Measurements from ENCODE around the gene CTIF.
"Not testable (repeated sequence)": the region's sequence is repeated elsewhere in the genome, so short reads cannot be mapped to it uniquely, and the experiment has no call there.

CTIF gene

DNA sequence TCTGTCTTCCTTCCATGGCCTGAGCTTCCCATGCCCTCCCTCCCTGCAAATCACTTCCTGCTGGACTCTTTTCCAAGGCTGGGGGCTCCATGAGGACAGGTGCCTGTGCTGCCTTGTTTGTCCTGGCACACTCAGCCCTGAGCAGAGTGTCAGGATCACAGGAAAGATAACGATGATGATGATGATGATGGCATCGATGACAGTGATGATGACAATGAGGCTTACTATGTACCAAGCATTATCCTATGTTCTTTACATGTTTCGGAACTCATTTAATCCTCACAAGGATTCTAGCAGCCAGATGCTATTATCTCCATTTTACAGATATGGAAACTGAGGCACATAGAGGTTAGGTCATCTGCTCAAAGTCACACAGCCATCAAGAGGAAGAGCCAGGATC is 170.0 kb downstream of the CTIF start:
- no peak for DNase-seq (ENCODE audit: low spot score)

DNA sequence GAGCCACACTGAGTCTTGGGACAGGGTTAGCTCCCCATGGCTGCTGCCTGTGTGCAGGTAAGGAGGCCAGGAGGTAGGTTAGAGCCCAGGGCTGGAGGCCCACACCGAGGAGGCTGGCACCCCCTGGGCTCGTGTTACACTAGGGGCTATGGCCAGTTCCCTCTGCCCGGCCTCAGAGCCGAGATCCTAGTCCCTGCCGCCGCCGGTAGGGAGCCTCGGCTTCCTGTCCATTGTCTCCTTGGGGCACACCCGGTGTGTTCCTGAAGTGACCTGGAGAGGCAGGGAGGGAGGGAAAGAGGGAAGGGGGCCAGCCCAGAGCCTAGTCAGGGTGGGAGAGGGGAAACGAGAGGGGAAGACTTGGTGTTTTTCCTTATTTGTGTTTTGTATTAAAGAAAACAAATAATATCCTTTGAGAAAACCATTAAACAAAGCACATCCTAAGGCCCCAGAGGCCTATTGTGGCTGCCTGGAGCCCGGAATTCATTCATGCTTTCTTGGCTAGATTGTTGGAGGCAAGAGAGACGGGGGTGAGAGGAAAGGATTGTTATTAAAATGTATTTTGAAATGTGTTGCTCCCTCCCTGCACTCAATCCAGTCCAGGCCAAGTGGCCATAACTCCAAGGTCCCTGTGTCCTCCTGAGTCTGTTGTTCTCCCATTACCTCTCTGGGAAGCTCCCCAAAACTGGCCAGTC is 170.7 kb downstream of the CTIF start:
- no peak for DNase-seq (ENCODE audit: low spot score)

DNA sequence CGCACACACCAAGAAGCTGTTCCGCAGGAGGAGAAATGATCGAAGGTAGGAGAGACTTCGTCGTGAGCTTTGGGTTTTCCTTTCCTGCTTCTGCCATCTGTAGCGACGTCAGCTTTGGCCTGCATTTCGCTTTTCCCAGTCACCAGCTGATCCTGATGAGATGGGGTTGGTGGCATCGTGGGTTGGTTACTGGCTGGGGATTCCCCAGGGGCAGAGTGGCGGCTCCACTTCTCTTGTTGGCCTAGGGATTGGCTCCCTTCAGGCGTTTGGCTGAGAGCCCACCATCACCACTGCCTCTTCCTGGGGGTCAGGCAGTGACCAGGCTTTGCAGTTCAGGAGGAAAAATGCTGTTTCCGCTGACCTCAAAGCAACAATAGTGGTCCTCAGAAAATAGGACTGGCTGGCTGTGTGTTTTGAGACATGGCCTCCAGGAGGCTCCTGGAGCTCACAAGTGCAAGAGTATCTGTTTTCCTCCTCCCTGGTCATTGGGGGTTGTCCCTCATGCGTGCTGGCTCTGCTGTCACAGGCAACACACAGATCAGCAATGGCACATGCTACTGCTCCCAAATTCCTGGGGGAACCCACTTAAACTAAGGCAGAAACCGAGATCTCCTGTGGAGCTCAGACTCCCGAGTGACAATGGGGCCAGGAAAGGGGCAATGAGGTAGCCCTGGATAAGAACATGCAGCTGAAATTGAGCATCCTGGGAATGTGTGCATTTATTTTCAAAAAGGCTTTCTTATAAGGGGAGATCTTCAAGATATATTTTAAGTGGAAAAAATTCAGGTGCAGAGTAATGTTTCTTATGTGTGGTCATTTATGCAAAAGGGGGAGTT is 173.0 kb downstream of the CTIF start:
- peak; percentile 49 for DNase-seq (ENCODE audit: low spot score)

DNA sequence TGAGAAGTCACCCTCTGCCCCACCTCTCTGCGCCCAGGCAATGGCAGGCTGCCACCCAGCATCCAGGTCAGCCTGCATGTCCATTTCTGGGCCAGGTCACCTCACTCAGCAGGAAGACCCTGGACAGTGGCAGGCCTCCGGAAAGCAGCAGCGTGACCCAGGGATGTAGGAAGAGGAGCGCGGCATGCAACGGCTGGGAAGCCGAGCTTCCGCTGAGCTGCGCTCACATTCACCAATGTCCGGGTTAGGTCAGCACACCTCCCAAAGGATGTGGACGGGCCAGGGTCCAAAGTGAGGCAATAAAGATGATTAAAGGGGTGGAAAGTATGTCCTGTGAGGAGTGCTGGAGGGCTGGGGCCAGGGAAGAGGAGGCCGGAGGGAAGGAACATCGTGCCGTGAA is 174.5 kb downstream of the CTIF start:
- no peak for DNase-seq (ENCODE audit: low spot score)

DNA sequence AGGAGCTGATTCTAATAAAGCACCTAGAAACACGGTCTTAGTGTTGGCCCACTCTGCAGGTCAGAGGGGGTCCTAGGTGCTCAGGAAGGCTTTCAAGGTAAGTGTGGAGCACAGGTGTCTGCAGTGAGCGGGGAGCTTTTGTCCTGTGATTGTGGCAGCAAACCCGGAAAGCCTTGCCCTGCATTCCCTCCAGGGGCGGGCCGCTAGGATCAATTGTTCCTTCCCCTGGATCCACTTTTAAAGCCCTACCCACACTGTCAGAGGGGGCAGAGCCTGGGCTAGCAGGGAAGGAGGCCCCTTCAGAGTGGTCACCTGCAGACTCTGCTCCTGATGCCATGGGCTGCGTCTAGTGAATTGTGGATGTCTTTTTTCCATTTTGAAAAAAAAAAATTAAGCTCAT is 176.0 kb downstream of the CTIF start:
- DNase-seq (ENCODE audit: low spot score), result no peak

DNA sequence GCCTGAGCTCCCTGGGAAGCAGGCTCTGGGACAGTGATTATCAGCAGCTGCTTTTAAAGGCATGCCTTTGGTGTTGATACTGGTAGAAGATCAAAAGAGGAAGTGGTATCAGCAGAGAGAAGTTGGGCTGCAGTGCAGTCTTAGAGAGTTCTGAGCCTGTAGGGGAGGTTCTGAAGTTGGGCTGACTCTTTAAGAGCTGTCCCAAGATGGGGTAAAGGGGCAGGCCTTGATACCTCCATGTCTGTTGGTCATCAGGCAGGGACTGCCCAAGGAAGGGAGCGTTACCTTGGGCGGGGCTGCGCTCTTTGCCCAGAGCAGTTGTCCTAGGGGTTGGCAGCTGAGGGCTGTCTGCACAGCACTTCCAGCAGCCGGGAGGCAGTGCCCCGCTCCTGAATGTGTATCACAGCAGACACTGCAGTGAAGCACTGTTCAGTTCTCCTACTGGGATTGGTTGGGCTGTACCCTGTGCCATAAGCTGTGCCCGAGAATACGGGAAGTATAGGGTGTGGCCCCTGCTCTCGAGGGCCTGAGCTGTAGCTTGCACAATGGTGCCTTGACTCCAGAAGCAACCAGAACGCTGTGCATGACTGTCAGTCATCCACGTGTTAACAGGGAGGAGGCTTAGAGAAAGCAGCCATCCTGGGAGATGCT is 177.0 kb downstream of the CTIF start:
- DNase-seq (ENCODE audit: low spot score), result no peak

DNA sequence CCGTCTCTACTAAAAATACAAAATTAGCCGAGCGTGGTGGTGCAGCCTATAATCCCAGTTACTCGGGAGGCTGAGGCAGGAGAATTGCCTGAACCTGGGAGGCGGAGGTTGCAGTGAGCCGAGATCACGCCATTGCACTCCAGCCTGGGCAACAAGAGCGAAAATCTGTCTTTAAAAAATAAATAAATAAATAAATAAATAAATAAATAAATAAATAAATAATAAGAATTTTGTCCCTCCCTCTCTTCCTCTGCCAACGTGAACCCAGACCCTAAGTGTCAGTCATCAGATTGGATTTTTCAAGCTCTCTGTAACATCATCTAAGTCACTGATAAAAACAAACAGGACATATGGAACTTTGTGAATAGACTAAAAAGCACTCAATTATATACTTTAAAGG is 178.4 kb downstream of the CTIF start:
- DNase-seq (ENCODE audit: low spot score), result not testable (repeated sequence)

DNA sequence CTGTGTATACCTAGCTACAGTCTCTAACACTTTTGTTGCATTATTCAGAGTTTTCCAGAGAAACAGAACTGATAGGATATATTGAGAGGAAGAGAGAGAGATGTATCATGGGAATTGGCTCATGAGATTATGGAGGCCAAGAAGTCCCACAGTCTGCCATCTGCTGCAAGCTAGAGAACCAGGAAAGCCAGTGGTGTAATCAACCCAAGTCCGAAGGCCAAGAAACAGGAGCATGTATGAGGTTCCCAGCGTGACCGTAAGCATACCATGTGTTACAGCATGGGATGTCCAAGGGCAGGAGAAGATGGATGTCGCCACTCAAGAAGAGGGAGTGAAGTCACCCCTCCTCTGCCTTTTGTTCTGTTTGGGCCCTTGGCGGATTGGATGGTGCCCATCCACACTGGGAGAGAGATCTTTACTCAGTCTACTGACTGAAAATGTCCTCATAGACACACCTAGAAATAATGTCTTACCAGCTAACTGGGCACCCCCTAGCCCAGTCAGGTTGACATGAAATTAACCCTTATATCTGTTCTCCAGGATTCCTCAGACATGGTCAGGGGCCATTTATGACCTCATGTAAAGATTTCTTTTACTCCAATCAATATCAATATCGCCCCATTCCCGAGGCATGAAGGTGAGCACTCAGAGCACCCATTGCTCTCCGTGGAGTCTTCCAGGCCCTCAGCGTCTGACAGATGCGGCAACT is 179.6 kb downstream of the CTIF start:
- DNase-seq (ENCODE audit: low spot score), result no peak

DNA sequence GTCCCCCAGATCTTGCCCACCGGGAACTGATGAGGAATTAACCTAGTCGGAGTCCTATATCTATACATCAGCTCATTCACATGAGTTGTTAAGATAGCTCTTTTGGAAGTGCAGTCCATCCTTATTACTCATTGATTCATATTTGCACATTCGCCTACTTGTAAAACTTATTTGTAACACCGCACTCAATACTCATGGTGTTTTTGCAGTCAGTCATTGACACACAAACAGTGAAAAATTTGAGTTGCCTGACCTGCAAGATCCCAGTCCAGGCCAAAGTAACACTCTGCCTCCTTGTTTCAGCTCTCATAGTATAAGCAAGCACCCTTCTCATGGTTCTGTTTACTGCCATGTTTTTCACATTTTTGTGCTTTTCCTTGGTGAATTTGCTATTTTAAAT is 180.6 kb downstream of the CTIF start:
- DNase-seq (ENCODE audit: low spot score), result no peak

DNA sequence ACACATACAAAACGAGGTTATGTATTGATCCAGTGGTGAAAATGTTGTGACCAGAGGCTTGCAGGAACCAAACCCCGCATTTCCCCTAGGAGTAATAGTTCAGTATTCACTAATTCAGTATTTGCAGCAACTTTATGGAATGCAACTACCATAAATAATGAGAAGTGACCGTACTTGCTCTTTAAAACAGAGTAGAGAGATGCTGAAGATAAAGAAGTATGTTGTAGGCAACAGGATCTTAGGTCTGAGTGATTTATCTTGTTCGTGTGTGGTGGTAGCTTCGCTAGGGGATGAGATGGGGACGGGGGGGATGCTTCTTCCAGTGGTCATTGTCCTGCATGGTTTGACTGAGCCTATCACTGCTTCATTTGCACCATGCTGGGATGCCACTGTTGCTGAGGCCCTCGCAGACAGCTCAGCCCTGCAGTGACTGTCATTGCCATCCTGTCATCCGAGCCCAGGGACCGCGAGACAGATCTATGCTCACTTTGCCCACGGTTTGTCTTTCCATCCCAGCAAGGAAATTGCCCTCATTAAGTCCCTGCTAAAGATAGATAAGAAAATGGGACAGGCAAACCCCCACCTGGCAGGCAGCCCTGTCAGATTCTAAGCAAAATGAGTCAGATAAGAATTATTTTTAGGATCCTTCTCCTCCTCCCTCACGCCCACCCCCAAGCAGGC is 181.3 kb downstream of the CTIF start:
- DNase-seq (ENCODE audit: low spot score), result no peak

DNA sequence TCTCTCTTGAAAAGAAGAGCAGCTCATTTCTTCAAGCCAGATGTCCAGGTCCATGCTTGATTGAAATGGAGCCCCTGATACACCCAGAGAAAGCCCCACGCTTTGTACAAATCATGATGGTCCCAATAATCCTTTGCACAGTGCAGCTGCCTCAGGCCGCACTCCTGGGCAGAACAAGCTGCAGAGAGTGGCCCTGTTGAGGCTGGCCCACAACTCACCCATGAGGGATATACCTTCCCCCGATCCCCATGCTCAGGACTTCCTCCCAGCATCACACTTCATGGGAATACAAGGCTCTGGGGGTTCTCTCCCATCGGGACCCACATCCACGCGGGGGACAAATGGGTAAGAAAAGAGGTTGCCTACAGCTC is 181.8 kb downstream of the CTIF start:
- DNase-seq (ENCODE audit: low spot score), result no peak

DNA sequence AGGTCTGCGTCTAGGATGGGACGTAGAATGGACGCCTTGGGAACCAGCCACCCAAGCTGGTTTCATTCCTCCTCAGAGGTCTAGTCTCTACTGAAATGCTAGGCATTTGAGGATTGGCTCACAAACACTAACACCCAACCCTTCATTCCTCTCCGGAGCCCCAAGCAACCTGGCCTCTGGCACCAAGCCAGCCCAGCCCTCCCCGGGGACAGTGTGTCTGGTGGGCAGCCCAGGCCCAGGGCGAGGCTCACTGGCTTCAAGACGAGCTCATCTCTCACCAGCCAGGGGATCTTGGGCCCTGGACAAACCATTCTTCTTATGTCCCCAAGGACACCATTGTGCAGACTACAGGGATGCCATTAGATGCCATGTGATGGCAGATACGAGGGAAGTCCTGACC is 182.5 kb downstream of the CTIF start:
- no peak for DNase-seq (ENCODE audit: low spot score)

DNA sequence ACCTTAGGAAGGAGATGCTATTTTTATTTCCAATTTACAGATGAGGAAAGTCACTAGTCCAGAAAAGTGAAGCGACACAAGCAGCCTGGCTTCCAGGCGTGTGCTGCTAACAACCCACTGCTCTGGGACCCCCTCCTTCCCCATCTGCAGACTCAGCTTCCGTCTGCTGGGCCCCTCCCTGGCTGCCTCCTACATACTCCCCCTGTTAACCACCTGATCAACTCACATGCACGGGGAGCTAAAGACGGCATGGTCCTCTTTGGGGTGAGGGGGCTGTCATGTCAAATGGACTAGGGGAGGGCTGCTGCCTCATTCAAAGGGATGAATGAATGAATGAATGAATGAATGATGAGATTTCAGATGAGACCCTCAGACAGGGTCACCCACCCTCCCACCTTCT is 184.2 kb downstream of the CTIF start:
- DNase-seq (ENCODE audit: low spot score), result no peak

DNA sequence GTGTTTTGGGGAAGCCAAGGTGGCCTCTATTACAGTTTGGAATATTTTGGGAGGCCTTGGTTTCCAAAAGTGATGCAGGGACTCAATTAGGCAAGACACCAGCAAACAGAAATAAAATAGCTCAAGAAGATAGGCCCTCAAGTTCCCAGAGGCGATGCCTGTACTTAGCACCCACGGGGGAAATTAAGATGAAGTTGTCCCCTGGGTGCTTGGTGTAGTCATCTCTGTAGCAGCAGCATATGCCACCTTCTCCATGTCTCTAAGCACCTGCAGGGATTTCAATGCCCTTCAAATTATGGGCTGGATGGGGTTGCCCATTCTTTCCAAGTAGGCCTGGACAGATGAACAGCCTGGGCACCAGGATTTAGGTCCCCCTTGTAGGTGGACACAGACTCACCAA is 185.0 kb downstream of the CTIF start:
- no peak for DNase-seq (ENCODE audit: low spot score)

DNA sequence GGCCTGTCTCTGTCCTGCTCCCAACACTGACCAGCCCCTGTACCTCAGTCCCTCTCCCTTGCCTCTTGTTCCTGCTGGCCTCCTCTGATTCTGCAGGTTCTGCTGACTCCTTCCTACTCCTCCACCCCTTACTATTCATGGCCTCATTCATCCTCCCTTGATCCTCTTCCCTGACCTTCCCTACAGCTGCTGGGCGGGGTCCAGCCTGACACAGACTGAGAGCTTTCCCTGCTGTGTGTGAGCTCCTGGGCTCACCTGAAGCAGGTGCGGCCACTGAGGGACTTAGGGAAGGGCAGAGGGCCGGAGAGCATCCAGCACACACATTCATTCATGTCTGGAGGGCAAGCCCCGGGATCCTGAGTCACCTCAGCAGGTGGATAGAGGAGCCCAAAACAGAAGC is 185.6 kb downstream of the CTIF start:
- no peak for DNase-seq (ENCODE audit: low spot score)

DNA sequence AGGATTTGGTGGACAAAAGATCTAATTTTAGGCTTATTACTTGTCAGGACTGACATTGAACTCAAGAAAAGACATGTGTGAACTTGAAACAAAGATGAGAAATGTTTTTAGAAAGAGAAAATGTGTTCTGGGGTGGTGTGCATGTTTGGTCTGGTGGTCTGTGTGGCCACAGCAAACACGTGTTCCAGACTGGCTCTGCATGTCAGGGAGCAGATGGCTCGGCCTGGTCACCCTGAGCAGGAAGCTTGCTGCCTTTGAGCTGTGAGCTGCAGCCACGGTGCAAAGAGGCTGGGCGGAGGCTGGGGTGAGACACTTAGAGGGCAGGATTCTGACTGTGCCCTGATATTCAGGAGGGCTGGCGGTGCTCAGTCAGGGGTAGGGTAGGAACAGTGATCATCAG is 186.1 kb downstream of the CTIF start:
- no peak for DNase-seq (ENCODE audit: low spot score)

DNA sequence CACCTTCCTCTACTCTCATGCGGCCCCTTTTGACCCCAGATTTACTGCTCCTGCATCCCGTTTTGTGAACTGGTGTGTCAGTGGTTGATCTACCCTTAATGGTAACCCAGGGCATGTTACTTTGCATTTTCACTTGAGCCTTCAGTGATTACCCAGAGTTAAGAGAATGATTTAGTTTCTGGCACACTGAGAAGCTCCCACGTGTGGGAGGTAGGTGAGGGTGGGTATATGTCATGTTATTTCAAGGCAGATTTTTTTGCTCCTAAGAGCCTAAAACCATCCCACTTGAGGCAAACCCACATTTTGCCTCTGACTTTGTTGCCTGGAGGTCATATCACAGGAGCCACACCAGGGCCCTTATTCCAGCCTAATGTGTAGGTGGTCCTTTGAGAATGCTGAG is 186.7 kb downstream of the CTIF start:
- DNase-seq (ENCODE audit: low spot score), result no peak

DNA sequence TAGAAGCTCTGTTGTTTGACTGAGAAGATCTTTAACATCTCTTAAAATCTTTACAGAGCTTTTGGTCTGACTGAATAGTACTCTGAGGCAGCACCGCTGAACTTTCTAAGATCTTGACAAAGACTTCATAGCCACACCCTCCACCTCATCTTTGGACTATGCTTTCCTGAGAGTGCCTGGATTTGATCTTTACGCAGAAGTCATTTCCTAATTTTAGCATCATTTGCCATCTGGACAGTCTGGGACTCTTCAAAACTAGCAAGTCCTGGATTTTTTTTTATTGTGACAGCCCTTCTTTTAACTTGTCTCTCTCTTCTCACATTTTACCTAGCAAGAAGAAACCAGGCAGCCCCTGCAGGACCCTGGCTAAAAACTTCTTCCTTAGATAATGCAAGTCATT is 188.8 kb downstream of the CTIF start:
- DNase-seq (ENCODE audit: low spot score), result no peak

DNA sequence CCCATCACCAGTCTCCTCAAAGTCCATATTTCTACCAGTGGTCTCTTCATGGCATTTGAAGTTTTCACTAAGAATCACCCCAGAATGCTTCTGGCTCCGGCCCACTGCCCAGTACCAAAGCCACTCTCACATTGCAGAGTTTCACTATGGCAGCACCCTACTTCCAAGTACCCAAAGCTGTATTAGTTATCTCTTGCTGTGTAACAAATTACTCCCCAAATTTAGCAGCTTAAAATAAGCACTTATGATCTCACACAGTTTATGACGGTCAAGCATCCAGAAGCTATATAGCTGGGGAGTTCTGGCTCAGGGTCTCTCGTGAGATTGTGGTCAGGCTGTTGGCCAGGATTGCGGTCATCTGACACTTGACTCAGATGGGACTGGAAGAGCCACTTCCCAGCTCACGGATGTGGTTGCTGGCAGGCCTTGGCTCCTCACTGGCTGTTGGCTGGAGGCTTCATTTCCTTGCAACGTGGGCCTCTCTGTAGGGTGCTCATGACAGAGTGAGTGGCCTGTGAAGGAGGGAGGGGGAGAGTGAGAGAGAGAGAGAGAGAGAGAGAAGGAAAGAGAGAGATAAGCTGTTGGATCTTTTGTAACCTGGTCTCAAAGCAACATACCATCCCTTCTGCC is 189.5 kb downstream of the CTIF start:
- DNase-seq (ENCODE audit: low spot score), result no peak

DNA sequence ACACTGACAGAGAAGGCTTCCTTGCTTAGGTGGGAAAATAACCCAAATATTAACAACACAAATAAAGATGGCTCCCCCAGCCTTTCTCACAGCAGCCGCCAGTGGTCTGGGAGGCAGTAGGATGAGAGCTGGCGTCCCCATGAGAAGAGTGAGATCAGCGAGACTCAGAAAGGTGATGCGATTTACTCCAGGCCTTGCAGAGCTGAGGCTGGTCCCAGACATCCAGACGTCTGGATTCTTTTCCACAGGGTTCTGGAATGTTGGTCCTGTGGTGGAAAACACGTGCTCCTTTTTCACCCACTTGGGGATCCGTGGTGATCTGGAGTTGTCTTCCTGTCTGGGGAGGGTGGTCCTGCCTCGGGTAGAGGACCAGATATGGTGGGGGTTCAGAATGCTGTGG is 190.6 kb downstream of the CTIF start:
- DNase-seq (ENCODE audit: low spot score), result no peak

DNA sequence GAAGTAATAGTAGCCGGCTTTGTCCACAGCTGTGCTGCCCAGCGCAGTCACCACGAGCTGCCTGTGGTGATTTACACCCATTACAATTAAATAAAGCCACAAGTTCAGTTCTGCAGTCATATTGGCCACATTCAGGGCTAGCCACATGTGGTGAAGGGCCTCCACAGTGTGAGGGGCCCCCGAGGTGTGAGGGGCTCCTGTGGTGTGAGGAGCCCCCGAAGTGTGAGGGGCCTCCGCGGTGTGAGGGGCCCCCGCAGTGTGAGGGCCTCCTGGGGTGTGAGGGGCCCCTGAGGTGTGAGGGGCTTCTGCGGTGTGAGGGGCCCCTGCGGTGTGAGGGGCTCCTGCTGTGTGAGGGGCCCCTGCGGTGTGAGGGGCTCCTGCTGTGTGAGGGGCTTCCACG is 191.2 kb downstream of the CTIF start:
- DNase-seq (ENCODE audit: low spot score), result no peak

All from COLO829 (cell line).